Nephron (organoid): ENCODE results near the gene WBP1L.
"Not testable (repeated sequence)": the region's sequence is repeated elsewhere in the genome, so short reads cannot be mapped to it uniquely, and the experiment has no call there.

ENCODE experiments used
- H3K27ac Mint-ChIP-seq, 3 experiments: 2 replicates each; pipeline ENCODE4 v1.8.0; 2020; ENCODE audit warnings: mixed read lengths in 3 of 3, mild to moderate bottlenecking in 2 of 3, moderate library complexity in 1 of 3
- H3K27me3 Mint-ChIP-seq: 2 replicates; pipeline ENCODE4 v1.8.0; 2021; ENCODE audit warnings: low read depth, mild to moderate bottlenecking, moderate library complexity, mixed read lengths
- H3K36me3 Mint-ChIP-seq: 2 replicates; pipeline ENCODE4 v1.8.0; 2020; ENCODE audit warnings: low read depth, mixed read lengths
- H3K4me1 Mint-ChIP-seq: 2 replicates; pipeline ENCODE4 v1.8.0; 2020; ENCODE audit warnings: mixed read lengths
- H3K4me3 Mint-ChIP-seq, 3 experiments: 2 replicates each; pipeline ENCODE4 v1.8.0; 2020; ENCODE audit warnings: mild to moderate bottlenecking in 3 of 3, mixed read lengths in 3 of 3, moderate library complexity in 2 of 3
- H3K9me3 Mint-ChIP-seq: 2 replicates; pipeline ENCODE4 v1.8.0; 2020; ENCODE audit warnings: mixed read lengths
- CTCF ChIP-seq, 3 experiments: fragments of 200-600 bp; sonication (generic); IDR thresholded peaks; one replicate each; pipeline ENCODE4 v1.5.0; 2021; ENCODE audit warnings: antibody characterized with exemption in 3 of 3; ENCODE audit not compliant: unreplicated experiment in 3 of 3

Gene WBP1L

GRCh38 chr10:102832987-102833386 is 89.2 kb downstream of the WBP1L start:
- H3K27ac Mint-ChIP-seq, result no peak overlapping the region
- peaks cover 8% of the 10 kb centered on the region for H3K4me1 Mint-ChIP-seq
- TF ChIP-seq CTCF (IDR thresholded peaks at IDR 0.05; ENCODE audit: unreplicated experiment in 3 of 3), result no peak

GRCh38 chr10:102834143-102834542 is 90.4 kb downstream of the WBP1L start:
- no peak for TF ChIP-seq CTCF (IDR thresholded peaks at IDR 0.05; ENCODE audit: unreplicated experiment in 3 of 3)
- Mint-ChIP-seq H3K9me3 (peaks cover 17% of the 10 kb centered on the region), H3K4me3 (no peak overlapping the region), H3K4me1 (peaks cover 8% of the 10 kb centered on the region), H3K27me3 (peaks cover 15% of the 10 kb centered on the region), H3K36me3 (peaks cover 4% of the 10 kb centered on the region), H3K27ac (no peak overlapping the region)

More at GRCh38 chr10:102832987-102833386, 89.2 kb downstream of the WBP1L start:
- H3K36me3 Mint-ChIP-seq, result peaks cover 4% of the 10 kb centered on the region
- H3K4me3 Mint-ChIP-seq, result no peak overlapping the region
- H3K9me3 Mint-ChIP-seq, result peaks cover 8% of the 10 kb centered on the region
- H3K27me3 Mint-ChIP-seq, result peaks cover 15% of the 10 kb centered on the region

GRCh38 chr10:102835007-102835482 is 91.3 kb downstream of the WBP1L start:
- Mint-ChIP-seq H3K36me3 (peaks cover 4% of the 10 kb centered on the region), H3K4me1 (peaks cover 8% of the 10 kb centered on the region), H3K27me3 (peaks cover 11% of the 10 kb centered on the region), H3K4me3 (no peak overlapping the region), H3K9me3 (peaks cover 20% of the 10 kb centered on the region), H3K27ac (no peak overlapping the region)
- peak; percentile 88 to 91 (median 90) for TF ChIP-seq CTCF (IDR thresholded peaks at IDR 0.05; ENCODE audit: unreplicated experiment in 3 of 3)

- Mint-ChIP-seq H3K27me3 (peaks cover 17% of the 10 kb centered on the region), H3K27ac (peak within 1 kb of the TSS; percentile 47 to 87 (median 61)), H3K4me3 (no peak within 1 kb of the TSS), H3K36me3 (peaks cover 4% of the 10 kb centered on the region), H3K9me3 (peaks cover 20% of the 10 kb centered on the region), H3K4me1 (peaks cover 8% of the 10 kb centered on the region)
- TF ChIP-seq CTCF (IDR thresholded peaks at IDR 0.05; ENCODE audit: unreplicated experiment in 3 of 3), result no peak
These were observed 93.5 kb downstream of the WBP1L start, which contains the start of gene CYP17A1 for GRCh38 chr10:102837230-102837721. TSS of gene CYP17A1 (minus strand) at chr10:102837413. CDS start at chr10:102837361, 52 bp downstream.

GRCh38 chr10:102838276-102838927 is 94.7 kb downstream of the WBP1L start:
- Mint-ChIP-seq H3K27me3 (peaks cover 17% of the 10 kb centered on the region), H3K9me3 (peaks cover 27% of the 10 kb centered on the region)
- not testable (repeated sequence) for H3K4me1 Mint-ChIP-seq, H3K4me3 Mint-ChIP-seq, H3K27ac Mint-ChIP-seq, H3K36me3 Mint-ChIP-seq

GRCh38 chr10:102841827-102842345 is 98.1 kb downstream of the WBP1L start:
- peaks cover 8% of the 10 kb centered on the region for H3K27me3 Mint-ChIP-seq
- no peak overlapping the region for H3K27ac Mint-ChIP-seq
- TF ChIP-seq CTCF (IDR thresholded peaks at IDR 0.05; ENCODE audit: unreplicated experiment in 3 of 3), result no peak
- H3K4me1 Mint-ChIP-seq, result peaks cover 8% of the 10 kb centered on the region
- H3K4me3 Mint-ChIP-seq, result no peak overlapping the region
- peaks cover 4% of the 10 kb centered on the region for H3K36me3 Mint-ChIP-seq
- peaks cover 33% of the 10 kb centered on the region for H3K9me3 Mint-ChIP-seq

GRCh38 chr10:102843139-102843538 is 99.4 kb downstream of the WBP1L start:
- not testable (repeated sequence) for H3K4me1 Mint-ChIP-seq, H3K27me3 Mint-ChIP-seq, H3K27ac Mint-ChIP-seq, H3K4me3 Mint-ChIP-seq, H3K36me3 Mint-ChIP-seq
- H3K9me3 Mint-ChIP-seq, result peaks cover 23% of the 10 kb centered on the region

- H3K27ac Mint-ChIP-seq, H3K4me1 Mint-ChIP-seq, H3K36me3 Mint-ChIP-seq, H3K4me3 Mint-ChIP-seq: not testable (repeated sequence)
- Mint-ChIP-seq H3K9me3 (peaks cover 15% of the 10 kb centered on the region), H3K27me3 (peaks cover 11% of the 10 kb centered on the region)
These were observed 100.5 kb downstream of the WBP1L start for GRCh38 chr10:102844190-102844776.
